Stimulated activated CD8-positive, alpha-beta memory T cell treated with anti-CD3 and anti-CD28 coated beads, Interleukin-15, amount 100 ng/mL, for 48 hours (primary cell): Measurements from ENCODE around the gene REPIN1.

Experiments
- DNase-seq, 2 donors: peaks; one replicate each; pipeline ENCODE4 v3.0.0-alpha.2; 2020; ENCODE audit warnings: low read depth in 2 of 2

Gene REPIN1

GRCh38 chr7:150368096-150368883, at the start of gene REPIN1:
Gene REPIN1 (plus strand): TSS chr7:150368822. CDS start chr7:150369712, 890 bp downstream.
- DNase-seq, result peak; percentile 70 to 75

DNA sequence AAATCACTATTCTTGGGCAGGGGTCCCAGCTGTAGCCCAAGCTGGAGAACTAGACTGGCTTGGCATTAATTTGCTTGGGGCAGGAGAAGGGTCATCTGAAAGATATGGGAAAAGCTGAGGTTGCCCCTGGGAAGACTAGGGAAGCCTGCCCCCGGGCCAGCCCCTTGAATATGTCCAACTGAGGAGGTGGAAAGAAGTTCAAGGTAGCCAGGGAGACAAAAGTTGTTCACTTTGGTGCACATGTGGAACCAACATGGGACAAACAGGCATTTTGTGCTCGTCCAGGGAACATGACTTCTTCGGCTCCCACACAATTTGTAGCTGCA, 46.9 kb upstream of the REPIN1 start:
- no peak for DNase-seq

DNA sequence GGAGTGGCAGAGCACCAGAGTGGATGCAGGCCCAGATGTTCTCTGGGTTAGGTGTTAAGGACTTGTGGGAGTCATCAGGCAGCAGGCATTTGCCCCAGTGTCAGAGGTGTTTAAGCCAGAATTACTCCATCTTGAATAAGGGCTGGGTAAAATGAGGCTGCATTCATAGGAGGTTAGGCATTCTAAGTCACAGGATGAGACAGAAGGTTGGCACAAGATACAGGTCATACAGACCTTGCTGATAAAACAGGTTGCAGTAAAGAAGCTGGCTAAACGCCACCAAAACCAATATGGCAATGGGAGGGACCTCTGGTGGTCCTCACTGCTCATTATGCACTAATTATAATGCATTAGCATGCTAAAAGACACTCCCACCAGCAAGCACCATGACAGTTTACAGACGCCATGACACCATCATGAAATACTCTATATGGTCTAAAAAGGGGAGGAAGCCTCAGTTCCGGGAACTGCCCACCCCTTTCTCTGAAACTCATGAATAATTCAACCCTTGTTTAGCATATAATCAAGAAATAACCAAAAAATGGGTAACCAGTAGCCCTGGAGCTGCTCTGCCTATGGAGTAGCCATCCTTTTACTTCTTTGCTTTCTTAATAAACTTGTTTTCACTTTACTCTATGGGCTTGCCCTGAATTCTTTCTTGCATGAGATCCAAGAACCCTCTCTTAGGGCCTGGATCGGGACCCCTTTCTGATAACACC, 46.3 kb upstream of the REPIN1 start:
- peak; percentile 40 to 50 for DNase-seq

DNA sequence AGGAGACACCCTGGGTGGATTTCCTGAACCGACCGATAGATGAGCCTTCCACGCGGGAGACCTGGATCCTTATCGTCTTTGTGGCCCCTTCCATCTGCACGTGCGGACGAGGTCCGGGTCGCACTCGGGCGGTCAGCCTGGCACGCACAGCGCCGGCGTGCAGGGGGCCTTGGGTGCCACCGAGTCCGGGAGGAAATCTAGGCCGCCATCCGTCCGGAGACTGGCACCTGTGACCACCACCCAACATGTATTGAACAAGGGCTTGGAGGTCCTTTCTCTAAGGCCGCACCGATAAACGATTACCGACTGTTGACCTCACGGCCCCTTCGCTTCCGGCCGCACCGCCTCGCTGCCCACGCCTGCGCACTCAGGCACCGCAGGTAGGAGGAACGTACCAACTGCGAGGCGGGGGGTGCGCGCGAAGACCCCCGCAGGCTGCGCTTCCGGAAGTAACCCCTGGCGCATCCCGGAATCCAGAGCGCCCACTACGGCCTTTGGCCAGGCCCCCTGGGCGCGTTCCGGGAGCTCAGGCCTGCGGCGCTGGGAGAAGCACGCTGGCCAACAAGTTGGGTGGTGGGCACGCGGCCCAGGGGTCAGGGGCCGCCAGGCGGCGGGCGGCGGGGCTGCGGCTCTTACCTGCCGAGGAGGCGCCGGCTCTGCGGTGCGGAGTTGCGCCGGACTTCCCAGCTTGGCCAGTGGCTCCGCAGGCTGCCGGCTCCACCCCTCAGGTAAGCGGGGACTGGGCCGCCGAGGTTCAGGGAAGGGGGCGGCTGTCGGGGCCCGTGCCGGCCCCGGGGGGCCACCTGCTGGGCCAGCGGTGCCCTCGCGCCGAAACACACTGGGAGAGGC, 45.6 kb upstream of the REPIN1 start, which contains the start of the genes ACTR3C and LRRC61:
ACTR3C (minus strand) TSS at position 713 of the 849 bp plus-strand sequence. CDS start 28,249 bp downstream, outside the sequence.
LRRC61 (plus strand) TSS at position 523 of the 849 bp plus-strand sequence. CDS start 13,507 bp downstream, outside the sequence.
- DNase-seq, result peak; percentile 63 to 67

DNA sequence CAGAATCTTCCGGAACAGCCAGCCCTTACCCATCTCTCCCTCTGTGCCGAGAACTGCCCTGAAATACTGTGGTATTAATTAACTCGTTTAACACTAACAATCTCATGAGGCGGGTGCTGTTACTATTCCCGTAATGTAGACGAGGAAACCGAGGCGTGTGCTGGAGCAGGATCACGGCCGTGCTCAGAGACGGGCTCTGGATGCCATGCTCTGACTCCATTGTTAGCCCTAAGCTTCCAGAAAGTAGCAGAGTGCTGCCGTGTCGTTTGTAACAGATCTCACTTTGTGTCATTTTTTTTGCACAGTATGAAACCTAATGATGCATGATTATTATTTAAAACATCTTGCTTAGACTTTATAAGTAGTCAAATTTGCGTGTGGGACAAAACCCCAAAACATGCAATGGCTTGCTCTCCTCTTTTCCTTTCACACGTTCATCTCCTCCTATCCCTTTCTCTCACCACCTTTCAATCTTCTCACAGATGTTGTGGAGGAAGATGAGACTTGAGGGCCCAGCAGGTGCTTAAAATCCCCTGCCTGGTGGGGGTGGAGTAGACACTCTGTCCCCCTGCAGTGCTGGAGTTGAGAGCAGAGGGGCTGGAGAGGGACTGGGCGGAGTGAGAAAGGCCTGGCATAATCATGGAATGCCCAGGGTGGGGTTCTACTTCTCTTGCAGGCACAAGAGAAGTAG, 44.8 kb upstream of the REPIN1 start:
- DNase-seq, result no peak

DNA sequence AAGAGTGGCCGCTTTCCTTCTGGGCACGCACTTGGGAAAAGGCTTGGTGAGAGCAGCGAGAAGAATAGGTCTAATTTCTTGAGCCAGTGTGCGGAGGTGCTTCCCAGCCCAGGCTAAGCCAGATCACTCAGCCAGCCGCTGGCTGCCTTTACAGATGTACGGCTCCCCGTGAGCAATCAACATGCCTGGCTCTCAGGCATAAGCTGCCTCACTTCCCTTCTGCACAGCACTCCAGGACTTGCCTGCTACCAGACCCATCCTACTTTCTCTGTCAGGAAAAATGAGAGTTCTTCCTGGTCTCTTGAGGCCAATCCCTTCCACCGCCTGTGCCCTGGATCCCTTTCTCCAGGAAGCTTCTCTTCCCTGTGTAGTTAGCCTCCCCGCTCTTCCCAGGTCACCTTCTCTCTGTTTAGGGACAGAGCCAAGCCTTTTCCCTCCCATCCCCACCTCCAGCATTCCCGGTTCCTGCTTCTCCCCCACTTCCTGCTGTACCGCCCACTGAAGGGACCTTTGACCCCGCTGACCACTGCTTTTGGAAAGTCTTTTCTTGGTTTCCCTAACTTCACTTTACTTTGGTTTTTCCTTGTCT, 44.2 kb upstream of the REPIN1 start:
- no peak for DNase-seq

DNA sequence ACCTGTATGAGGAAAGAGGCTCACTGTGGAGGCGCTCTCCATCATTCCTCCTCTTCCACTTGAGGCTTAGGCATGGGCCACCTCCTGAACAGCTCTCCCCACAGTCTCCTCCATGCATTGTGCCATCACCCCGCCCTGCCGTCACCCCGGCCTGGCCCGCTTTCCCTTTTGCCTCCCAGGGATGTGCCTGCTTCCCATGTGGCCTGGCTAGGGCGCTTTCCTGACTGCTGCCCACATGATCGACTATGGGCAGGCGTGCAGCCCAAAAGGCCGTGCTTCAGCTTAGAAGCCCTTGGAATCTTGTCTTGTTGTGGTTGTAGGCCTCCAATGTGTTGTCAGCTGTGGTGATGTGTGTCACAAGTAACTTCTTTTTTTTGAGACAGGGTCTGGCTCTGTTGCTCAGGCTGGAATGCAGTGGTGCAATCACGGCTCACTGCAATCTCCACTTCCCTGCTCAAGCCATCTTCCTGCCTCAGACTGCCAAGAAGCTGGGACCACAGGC, 43.5 kb upstream of the REPIN1 start:
- DNase-seq, result no peak

DNA sequence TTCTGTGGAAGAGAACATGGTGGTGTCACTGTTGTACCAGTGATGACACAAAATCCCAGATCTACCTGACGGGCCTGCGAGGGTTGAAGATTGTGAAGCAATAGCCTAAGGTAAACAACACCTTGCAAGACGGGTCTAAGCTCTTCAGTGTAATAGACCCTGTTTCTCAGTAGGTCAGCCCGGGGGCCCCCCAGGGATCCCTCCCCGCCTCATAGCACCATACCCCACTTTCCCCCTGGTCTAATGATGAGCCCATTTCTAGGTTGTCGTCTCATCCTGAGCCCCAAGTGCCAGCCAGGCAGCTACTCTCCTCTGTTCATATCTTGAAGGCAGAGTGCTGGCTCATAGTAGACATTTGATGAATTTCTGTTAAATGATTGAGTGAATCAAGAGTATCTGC, 42.7 kb upstream of the REPIN1 start:
- DNase-seq, result no peak

DNA sequence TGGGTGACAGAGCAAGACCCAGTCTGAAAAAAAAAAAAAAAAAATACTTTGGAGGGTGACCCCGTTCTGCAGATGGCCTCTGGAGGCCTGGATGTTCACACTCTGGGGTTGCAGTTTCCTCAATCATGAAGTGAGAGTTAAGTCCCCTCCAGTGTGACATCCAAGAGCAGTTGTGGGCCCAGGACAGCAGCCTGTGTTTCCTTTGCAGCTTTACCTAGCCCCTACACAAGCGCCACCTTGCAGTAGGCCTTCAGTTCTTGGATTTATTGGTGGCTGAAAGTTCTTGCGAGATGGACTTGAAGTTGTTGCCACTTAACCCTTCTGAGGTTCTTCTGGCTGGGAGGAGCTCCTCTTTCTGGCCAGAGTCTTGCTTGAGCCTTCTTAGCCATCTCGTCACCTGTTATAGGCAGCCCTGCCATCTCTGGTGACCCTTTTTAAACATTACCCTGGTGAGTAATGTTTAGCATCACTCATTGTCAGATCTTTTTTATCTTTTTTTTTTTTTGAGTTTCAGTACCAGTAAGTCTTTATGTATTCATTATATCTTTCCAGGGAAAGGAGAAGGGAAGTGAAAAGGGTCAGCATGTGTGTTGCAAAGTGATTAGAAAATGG, 41.9 kb upstream of the REPIN1 start:
- no peak for DNase-seq

GRCh38 chr7:150327308-150327707, 41.3 kb upstream of the REPIN1 start:
- DNase-seq, result no peak

GRCh38 chr7:150329331-150330120, 39.1 kb upstream of the REPIN1 start:
- no peak for DNase-seq

- DNase-seq, result no peak
Observed at GRCh38 chr7:150330211-150330885, 38.3 kb upstream of the REPIN1 start.

GRCh38 chr7:150332852-150333635, 35.6 kb upstream of the REPIN1 start:
- DNase-seq, result no peak

DNA sequence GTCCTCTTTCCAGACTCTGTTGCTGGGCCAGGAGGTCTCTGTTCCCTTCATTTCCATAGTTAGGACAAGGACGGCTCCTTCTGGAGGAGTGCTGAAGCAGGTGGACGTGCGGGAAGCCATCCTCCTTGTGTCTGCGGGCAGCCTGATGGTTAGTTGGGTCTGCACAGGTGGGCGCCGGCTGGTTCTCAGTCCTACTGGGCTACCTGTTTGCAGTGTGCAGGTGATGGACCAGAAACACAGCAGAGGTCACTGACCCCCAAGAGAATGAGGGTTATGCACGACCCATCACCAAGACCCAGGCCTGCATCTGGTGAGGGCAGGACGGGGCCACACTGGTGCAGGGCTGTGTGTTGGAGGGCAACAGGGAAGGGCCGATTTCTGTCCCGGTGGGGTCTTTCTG, 35.0 kb upstream of the REPIN1 start:
- no peak for DNase-seq

GRCh38 chr7:150334108-150334507, 34.5 kb upstream of the REPIN1 start:
- DNase-seq, result no peak

DNA sequence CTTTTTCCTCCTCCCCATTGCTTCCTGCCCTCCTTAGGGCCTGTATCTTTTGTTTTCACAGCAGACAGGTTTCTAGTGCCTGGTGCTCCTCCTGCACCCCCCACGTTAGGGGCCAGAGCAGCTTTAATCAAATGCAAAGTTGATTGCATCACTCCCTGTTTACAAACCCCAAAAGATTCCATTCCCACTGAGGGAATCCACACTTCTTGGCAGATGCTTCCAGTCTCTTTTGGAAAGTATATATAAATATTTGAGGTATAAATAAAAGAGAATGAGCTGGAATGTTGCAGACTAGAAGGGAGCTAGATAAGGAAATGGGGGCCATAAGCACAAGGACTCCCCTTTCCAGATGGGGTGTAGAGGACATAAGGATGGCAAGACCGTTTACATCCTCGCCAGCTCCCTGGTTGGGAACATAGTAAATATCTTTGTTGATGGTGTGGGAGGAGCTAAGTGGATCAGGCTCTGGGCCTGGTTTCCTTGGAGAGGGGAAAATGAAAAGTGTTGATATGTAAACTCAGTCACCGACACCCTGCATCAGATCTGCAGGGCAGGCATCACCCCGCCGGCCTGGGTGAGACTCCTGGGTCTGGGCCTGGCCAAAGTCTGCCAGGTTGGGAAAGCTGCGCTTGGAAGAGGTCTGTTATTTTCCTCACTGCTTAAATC, 33.4 kb upstream of the REPIN1 start:
- no peak for DNase-seq

DNA sequence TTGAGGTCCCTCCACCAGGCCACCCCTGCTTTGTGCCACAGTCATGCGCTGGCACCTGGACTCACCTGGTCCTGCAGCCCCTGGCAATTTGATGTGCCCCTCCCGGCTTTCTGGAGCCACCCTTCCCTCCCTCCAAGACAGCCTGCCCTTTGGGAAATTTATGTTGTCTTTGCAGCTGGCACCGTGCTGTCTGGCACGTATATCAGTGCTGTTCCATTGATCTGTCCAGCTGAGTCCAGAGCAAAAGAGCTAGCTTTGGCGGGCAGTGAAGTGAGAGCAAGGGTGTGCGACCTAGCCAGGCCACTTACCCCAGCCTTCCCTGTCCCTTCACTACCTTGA, 32.9 kb upstream of the REPIN1 start:
- no peak for DNase-seq

- DNase-seq, result no peak
Observed at GRCh38 chr7:150336746-150337145, 31.9 kb upstream of the REPIN1 start.
